ENCODE data around the gene GRM8.

The GRM8 gene

DNA sequence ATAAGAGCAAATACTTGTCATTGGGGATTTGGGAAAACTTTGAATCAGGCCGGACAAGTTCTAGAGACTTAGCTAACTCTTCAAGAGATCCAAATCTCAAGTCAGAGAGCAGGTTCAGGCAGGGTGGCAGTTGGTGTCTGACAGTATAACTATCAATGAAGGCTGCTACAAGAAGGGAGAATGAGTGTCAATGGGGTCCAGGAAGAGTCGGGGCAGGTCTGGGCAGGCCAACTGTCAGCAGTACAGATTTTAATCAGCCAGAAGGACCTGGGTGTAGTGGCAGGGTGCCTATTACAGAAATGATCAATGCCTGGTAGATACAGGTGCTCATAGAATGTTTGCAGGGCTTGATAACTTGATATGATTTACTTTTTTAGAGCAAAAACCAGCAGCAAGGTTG is 751.1 kb downstream of the GRM8 start:
- no peaks in the 10 kb centered on the region for H3K4me1 ChIP-seq (ENCODE audit: control insufficient read depth, insufficient read depth, low read length)
- H3K9ac ChIP-seq (ENCODE audit: low read length): no peak overlapping the region

DNA sequence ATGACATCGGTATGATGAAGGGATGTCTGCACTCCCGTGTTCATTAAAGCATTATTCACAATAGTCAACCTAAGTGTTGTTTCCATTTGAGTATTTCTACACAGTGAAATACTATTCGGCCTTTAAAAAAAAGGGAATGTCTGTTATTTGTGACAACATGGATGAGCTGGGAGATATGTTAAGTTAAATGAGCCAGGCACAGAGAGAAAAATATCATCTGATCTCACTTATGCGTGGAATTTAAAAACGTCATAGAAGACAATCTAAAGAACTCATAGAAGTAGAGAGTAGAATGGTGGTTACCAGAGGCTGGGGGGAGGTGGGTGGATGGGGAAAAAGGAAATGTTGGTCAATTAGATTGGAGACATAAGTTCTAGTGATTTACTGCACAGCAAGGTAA is 753.3 kb downstream of the GRM8 start:
- Histone ChIP-seq H3K36me3 (ENCODE audit: control insufficient read depth, insufficient read depth, low read length, severe bottlenecking) (no peaks in the 10 kb centered on the region), H3K4me3 (ENCODE audit: low read length) (no peak overlapping the region), H3K27me3 (replicated peaks; ENCODE audit: control insufficient read depth, insufficient read depth, low read length) (no peaks in the 10 kb centered on the region), H3K4me1 (ENCODE audit: control insufficient read depth, insufficient read depth, low read length) (no peaks in the 10 kb centered on the region), H3K9me3 (ENCODE audit: control insufficient read depth, low read length) (no peaks in the 10 kb centered on the region), H3K9ac (ENCODE audit: low read length) (no peak overlapping the region)
- no peak for DNase-seq (ENCODE audit: low read depth)

More for the DNA sequence above, 751.1 kb downstream of the GRM8 start:
- Histone ChIP-seq H3K9me3 (ENCODE audit: control insufficient read depth, low read length) (no peaks in the 10 kb centered on the region), H3K36me3 (ENCODE audit: control insufficient read depth, insufficient read depth, low read length, severe bottlenecking) (no peaks in the 10 kb centered on the region), H3K4me3 (ENCODE audit: low read length) (no peak overlapping the region), H3K27me3 (replicated peaks; ENCODE audit: control insufficient read depth, insufficient read depth, low read length) (no peaks in the 10 kb centered on the region)
- DNase-seq (ENCODE audit: low read depth): no peak

DNA sequence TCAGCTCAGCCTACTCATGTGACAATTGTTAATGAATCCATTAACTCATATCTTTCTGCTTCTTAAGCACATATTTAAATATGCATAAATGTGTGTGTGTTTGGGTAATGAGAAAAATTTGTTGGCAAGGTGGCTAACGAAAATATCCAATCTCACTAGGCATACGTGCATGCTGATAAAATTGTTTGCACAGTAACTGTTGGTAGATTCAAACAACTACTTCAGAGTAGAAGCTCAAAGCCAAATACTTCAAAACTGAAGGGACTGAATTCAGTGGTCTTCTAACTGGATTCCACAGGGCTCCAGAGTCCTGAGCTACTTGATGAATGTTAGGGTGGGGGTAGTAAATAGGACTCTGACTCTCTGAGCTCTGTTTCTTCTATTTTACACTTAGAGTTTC is 757.0 kb downstream of the GRM8 start:
- no peak for DNase-seq (ENCODE audit: low read depth)
- Histone ChIP-seq H3K4me3 (ENCODE audit: low read length) (no peak overlapping the region), H3K27me3 (replicated peaks; ENCODE audit: control insufficient read depth, insufficient read depth, low read length) (no peaks in the 10 kb centered on the region), H3K4me1 (ENCODE audit: control insufficient read depth, insufficient read depth, low read length) (no peaks in the 10 kb centered on the region), H3K9me3 (ENCODE audit: control insufficient read depth, low read length) (no peaks in the 10 kb centered on the region), H3K36me3 (ENCODE audit: control insufficient read depth, insufficient read depth, low read length, severe bottlenecking) (no peaks in the 10 kb centered on the region), H3K9ac (ENCODE audit: low read length) (no peak overlapping the region)

DNA sequence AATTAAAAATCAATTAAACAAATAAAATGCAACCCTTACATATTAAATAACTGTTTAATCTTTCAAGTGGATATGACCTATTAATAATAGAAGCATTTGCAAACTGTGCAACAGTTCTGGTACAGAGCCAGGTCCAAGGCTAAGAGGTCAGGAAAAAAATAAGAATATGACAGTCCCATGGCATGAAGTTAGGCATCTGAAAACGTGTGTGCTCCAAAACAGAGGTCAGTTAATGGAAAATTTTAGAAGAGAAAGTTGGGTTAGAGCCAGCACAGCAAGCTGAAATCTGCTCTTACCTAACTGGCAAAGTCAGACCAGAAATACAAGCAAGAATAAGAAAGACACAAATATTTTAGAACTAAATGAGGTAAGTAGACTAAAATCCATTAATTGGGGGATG is 757.7 kb downstream of the GRM8 start:
- H3K36me3 ChIP-seq (ENCODE audit: control insufficient read depth, insufficient read depth, low read length, severe bottlenecking): no peaks in the 10 kb centered on the region
- no peak overlapping the region for H3K4me3 ChIP-seq (ENCODE audit: low read length)
- DNase-seq (ENCODE audit: low read depth): no peak
- H3K9me3 ChIP-seq (ENCODE audit: control insufficient read depth, low read length): no peaks in the 10 kb centered on the region
- H3K9ac ChIP-seq (ENCODE audit: low read length): no peak overlapping the region
- no peaks in the 10 kb centered on the region for H3K4me1 ChIP-seq (ENCODE audit: control insufficient read depth, insufficient read depth, low read length)
- H3K27me3 ChIP-seq (replicated peaks; ENCODE audit: control insufficient read depth, insufficient read depth, low read length): no peaks in the 10 kb centered on the region

DNA sequence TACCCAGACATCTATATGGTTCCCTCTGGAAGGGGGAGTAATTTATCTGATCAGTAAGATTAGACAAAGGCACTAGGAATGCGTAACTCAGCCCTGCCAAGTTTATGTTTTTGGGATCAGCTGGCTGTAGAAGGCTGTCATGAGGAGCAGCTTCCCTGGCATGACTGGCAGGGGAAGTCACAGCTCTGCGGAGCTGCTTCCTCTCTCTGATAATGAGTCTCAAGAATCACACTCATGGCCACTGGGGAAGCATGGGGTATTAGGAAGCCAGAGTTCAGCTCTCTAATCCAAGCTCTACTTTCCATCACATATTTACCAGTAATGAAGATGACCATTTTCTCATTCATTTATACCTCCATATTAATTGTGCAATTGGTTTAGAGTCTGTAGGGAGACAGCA is 758.9 kb downstream of the GRM8 start:
- no peaks in the 10 kb centered on the region for H3K9me3 ChIP-seq (ENCODE audit: control insufficient read depth, low read length)
- H3K36me3 ChIP-seq (ENCODE audit: control insufficient read depth, insufficient read depth, low read length, severe bottlenecking): no peaks in the 10 kb centered on the region
- no peaks in the 10 kb centered on the region for H3K4me1 ChIP-seq (ENCODE audit: control insufficient read depth, insufficient read depth, low read length)
- no peaks in the 10 kb centered on the region for H3K27me3 ChIP-seq (replicated peaks; ENCODE audit: control insufficient read depth, insufficient read depth, low read length)
- no peak for DNase-seq (ENCODE audit: low read depth)
- no peak overlapping the region for H3K9ac ChIP-seq (ENCODE audit: low read length)
- no peak overlapping the region for H3K4me3 ChIP-seq (ENCODE audit: low read length)

DNA sequence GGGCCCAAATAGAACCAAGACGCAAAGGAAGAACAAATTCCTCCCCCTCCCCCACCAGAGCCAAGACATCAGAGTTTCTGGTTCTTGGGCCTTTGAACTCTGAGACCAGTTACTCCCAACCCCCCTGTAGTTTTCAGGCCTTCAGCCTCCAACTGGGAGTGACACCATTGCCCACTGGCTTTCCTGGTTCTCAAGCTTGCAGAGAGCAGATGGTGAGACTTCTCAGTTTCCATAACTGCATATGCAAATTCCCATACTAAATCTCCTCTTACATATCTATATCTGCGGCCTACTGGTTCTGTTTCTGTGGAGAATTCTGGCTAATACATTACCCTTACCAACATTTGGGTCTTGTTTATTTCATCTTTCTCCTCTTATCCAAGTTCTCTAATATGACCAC is 762.9 kb downstream of the GRM8 start:
- DNase-seq (ENCODE audit: low read depth): no peak
- no peaks in the 10 kb centered on the region for H3K36me3 ChIP-seq (ENCODE audit: control insufficient read depth, insufficient read depth, low read length, severe bottlenecking)

DNA sequence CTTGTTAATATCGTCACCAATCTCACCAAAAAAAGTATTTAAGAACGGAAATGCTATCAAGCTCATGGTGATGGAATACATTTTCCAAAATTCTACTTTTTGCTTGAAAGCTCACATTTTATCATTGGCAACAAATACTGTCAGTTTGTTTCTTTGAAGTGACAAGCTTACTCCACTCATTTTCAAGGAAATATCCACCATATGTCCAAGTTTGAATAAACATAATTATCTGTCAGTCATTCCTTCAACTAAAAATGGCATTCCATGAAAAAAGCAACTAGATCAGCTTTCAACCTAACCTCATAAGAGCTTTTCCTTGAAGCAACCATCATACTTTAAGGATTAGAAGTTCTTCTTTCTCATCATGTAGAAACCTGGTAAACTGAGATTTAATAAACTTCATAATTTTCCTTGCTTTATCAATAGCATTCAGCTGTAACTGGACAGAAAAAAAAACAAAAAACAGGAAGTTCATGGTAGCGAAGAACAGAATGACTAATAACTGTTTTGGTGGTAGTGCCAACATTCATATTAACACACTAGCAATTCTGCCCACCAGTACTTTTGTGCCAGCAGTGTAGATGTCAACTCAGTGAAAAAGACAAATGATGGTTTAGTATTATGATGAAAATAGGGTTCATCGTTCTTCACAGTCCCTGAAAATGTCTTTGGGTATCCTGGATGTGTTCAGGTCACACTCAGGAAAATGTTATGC is 764.9 kb downstream of the GRM8 start:
- no peak for DNase-seq (ENCODE audit: low read depth)

More for the DNA sequence above, 762.9 kb downstream of the GRM8 start:
- H3K9ac ChIP-seq (ENCODE audit: low read length): no peak overlapping the region
- no peaks in the 10 kb centered on the region for H3K4me1 ChIP-seq (ENCODE audit: control insufficient read depth, insufficient read depth, low read length)
- H3K4me3 ChIP-seq (ENCODE audit: low read length): no peak overlapping the region
- H3K9me3 ChIP-seq (ENCODE audit: control insufficient read depth, low read length): no peaks in the 10 kb centered on the region
- H3K27me3 ChIP-seq (replicated peaks; ENCODE audit: control insufficient read depth, insufficient read depth, low read length): no peaks in the 10 kb centered on the region

DNA sequence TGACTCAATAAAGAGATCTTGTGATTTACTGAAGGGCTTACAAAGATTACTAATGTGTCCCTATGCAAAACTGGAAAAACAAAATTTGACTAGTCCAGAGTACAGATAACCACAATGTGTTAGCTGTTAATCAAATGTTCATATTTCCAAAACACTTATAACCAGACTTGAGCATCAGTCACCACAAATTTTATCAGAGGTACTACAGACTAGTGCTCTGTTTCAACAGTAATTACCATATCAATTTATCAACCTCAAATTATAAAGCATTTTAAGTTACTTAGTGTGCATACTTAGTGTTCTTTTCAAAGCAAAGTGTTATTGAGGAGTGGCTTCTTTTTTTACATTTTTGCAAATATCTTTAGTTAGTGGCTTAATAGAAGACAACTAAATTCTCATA is 765.9 kb downstream of the GRM8 start:
- Histone ChIP-seq H3K9ac (ENCODE audit: low read length) (no peak overlapping the region), H3K9me3 (ENCODE audit: control insufficient read depth, low read length) (no peaks in the 10 kb centered on the region), H3K36me3 (ENCODE audit: control insufficient read depth, insufficient read depth, low read length, severe bottlenecking) (no peaks in the 10 kb centered on the region), H3K27me3 (replicated peaks; ENCODE audit: control insufficient read depth, insufficient read depth, low read length) (no peaks in the 10 kb centered on the region), H3K4me1 (ENCODE audit: control insufficient read depth, insufficient read depth, low read length) (no peaks in the 10 kb centered on the region), H3K4me3 (ENCODE audit: low read length) (no peak overlapping the region)
- DNase-seq (ENCODE audit: low read depth): no peak

More for the DNA sequence above, 764.9 kb downstream of the GRM8 start:
- Histone ChIP-seq H3K27me3 (replicated peaks; ENCODE audit: control insufficient read depth, insufficient read depth, low read length) (no peaks in the 10 kb centered on the region), H3K4me3 (ENCODE audit: low read length) (no peak overlapping the region), H3K9me3 (ENCODE audit: control insufficient read depth, low read length) (no peaks in the 10 kb centered on the region), H3K36me3 (ENCODE audit: control insufficient read depth, insufficient read depth, low read length, severe bottlenecking) (no peaks in the 10 kb centered on the region), H3K9ac (ENCODE audit: low read length) (no peak overlapping the region), H3K4me1 (ENCODE audit: control insufficient read depth, insufficient read depth, low read length) (no peaks in the 10 kb centered on the region)

DNA sequence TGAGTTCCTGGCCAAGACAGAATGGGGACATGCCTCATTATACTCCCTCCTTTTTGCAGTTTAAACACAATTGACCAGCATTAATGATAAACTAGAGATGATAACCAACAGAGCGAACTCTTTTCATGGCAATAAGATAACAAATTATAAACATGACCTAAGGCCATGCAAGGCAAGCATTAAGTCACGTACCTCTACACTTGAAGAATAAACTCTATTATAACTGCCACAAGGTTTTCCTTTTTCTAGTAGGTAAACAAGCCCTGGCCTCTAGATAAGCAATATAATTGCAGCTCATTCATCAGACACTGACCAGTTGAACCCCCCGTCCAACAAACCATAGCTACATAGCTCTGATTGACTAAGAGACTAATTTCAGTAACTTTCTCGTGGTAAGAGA is 767.0 kb downstream of the GRM8 start:
- Histone ChIP-seq H3K27me3 (replicated peaks; ENCODE audit: control insufficient read depth, insufficient read depth, low read length) (no peaks in the 10 kb centered on the region), H3K36me3 (ENCODE audit: control insufficient read depth, insufficient read depth, low read length, severe bottlenecking) (no peaks in the 10 kb centered on the region), H3K4me1 (ENCODE audit: control insufficient read depth, insufficient read depth, low read length) (no peaks in the 10 kb centered on the region), H3K9ac (ENCODE audit: low read length) (no peak overlapping the region), H3K9me3 (ENCODE audit: control insufficient read depth, low read length) (no peaks in the 10 kb centered on the region), H3K4me3 (ENCODE audit: low read length) (no peak overlapping the region)
- DNase-seq (ENCODE audit: low read depth): no peak

DNA sequence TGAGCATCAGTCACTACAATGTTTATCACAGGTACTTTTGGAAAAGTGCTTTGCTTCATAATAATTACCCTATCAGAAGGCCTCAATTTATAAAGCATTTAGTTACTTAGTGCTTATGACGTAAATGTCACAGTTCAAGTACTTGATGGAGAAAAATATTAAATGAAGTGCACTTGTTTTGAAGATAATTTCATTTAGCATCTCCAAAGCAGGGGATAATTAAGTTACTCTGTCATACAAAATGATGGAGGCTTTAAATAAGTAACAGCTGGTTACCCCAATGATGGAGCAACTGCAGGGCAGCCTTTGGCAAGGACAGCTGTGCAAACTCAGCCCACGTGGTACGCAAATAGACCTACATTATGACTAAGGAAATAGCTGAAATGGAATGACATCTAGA is 768.8 kb downstream of the GRM8 start:
- Histone ChIP-seq H3K9me3 (ENCODE audit: control insufficient read depth, low read length) (no peaks in the 10 kb centered on the region), H3K4me3 (ENCODE audit: low read length) (no peak overlapping the region), H3K9ac (ENCODE audit: low read length) (no peak overlapping the region), H3K36me3 (ENCODE audit: control insufficient read depth, insufficient read depth, low read length, severe bottlenecking) (no peaks in the 10 kb centered on the region), H3K4me1 (ENCODE audit: control insufficient read depth, insufficient read depth, low read length) (no peaks in the 10 kb centered on the region), H3K27me3 (replicated peaks; ENCODE audit: control insufficient read depth, insufficient read depth, low read length) (no peaks in the 10 kb centered on the region)
- no peak for DNase-seq (ENCODE audit: low read depth)

DNA sequence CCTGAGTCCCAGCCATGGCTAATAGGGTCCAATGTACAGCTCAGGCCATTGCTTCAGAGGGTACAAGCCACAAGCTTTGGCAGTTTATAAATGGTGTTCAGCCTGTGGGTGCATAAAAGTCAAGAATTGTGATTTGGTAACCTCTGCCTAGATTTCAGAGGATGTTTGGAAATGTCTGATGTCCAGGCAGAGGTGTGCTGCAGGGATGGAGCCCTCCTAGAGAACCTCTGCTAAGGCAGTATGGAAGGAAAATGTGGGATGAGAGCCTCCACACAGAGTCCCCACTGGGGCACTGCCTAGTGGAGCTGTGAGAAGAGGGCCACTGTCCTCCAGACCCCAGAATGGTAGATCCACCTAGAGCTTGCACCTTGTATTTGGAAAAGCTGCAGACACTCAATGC is 779.9 kb downstream of the GRM8 start:
- H3K27me3 ChIP-seq (replicated peaks; ENCODE audit: control insufficient read depth, insufficient read depth, low read length): no peaks in the 10 kb centered on the region
- H3K4me1 ChIP-seq (ENCODE audit: control insufficient read depth, insufficient read depth, low read length): no peaks in the 10 kb centered on the region
- peaks cover 14% of the 10 kb centered on the region for H3K9me3 ChIP-seq (ENCODE audit: control insufficient read depth, low read length)
- DNase-seq (ENCODE audit: low read depth): no peak
- no peak overlapping the region for H3K9ac ChIP-seq (ENCODE audit: low read length)
- no peaks in the 10 kb centered on the region for H3K36me3 ChIP-seq (ENCODE audit: control insufficient read depth, insufficient read depth, low read length, severe bottlenecking)
- H3K4me3 ChIP-seq (ENCODE audit: low read length): no peak overlapping the region

DNA sequence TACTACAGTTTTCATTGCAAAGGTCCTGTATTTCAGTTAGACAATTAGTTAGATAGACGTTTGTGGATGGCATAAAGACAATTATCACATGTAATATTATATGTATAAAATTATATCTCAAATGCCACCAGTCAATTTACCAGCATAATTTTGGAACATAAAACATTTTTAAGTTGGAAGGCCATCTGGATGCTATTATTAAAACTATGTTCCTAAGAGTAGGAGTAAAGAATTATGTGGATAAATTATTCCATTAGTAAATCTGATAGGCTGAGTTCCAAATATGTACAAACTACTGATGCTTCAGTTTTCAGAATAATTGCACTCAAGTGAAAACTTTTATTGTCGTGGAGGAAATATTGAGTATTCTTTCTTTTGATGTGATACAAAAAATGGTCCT is 790.3 kb downstream of the GRM8 start:
- H3K36me3 ChIP-seq (ENCODE audit: control insufficient read depth, insufficient read depth, low read length, severe bottlenecking): no peaks in the 10 kb centered on the region
- H3K4me1 ChIP-seq (ENCODE audit: control insufficient read depth, insufficient read depth, low read length): no peaks in the 10 kb centered on the region
- no peak overlapping the region for H3K9ac ChIP-seq (ENCODE audit: low read length)
- no peak for DNase-seq (ENCODE audit: low read depth)
- no peaks in the 10 kb centered on the region for H3K27me3 ChIP-seq (replicated peaks; ENCODE audit: control insufficient read depth, insufficient read depth, low read length)
- H3K9me3 ChIP-seq (ENCODE audit: control insufficient read depth, low read length): no peaks in the 10 kb centered on the region
- H3K4me3 ChIP-seq (ENCODE audit: low read length): no peak overlapping the region
